ENCODE data around the gene SH3RF3.

SH3RF3 gene

GRCh38 chr2:109207176-109207575 lies 78.2 kb downstream of the SH3RF3 start:
- no peak for DNase-seq
- TF ChIP-seq POLR2A (IDR thresholded peaks at IDR 0.05; ENCODE audit: low read length) (no peak), GATA1 (IDR thresholded peaks at IDR 0.05; ENCODE audit: low read depth, low read length) (no peak)

DNA sequence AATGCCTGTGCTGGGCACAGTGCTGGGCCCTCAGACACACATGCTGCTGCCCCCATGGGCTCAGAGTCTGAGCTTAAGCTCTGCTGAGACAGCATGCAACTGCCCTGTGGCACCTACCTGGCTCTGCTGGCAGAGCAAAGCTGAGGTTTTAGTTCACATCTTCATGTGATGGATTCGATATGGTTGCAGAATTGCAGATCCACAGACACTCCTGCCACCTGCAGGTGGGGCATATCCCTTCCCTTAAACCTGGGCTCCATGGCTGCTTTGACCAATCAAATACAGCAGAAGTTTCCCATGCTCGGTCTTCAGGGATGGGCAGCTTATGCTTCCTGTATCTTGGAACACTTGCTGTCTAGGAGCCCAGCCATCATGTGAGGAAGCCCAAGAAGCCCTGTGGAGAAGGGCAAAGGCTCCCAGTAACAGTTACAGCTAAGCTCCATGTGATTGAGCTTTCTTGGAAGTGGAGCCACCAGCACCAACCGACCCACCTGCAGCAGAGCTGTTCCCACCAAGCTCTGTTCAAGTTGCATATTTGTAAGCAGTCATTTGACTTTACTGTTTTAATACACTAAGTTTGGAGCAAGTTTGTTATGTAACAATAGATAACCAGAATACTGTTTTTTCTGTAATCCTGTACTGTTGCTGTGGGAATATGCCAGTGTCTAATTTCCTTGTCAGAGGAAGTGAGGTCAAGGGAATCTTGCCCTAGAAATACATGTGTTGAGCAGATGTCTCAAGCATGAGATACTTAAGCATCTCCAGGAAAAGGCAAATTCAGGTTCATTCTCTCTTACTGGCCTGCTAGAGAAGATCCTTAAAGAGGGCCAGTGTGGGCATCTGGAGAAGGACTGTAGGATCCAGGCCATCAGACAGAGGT lies 79.3 kb downstream of the SH3RF3 start:
- TF ChIP-seq GATA1 (IDR thresholded peaks at IDR 0.05; ENCODE audit: low read depth, low read length) (no peak), POLR2A (IDR thresholded peaks at IDR 0.05; ENCODE audit: low read length) (no peak)
- no peak for DNase-seq

DNA sequence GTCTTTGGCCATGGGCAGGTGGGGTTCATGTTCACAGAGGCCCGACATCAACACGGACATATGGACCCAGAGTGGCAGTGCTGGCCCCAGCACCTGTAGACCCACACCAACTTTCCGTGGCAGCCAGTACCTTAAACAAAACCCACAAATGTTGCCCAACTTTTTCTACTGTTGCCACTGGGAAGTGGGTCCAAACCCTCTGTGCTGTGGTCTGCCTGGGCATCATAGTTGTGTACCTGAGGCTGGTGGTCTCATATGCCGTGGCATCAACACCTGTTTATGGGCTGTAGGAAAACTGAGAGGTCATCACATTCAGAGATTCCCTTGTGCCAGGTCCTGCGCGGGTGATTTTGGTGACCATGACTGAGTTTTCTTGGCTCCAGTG lies 79.9 kb downstream of the SH3RF3 start:
- TF ChIP-seq GATA1 (IDR thresholded peaks at IDR 0.05; ENCODE audit: low read depth, low read length) (no peak), POLR2A (IDR thresholded peaks at IDR 0.05; ENCODE audit: low read length) (no peak)
- no peak for DNase-seq

DNA sequence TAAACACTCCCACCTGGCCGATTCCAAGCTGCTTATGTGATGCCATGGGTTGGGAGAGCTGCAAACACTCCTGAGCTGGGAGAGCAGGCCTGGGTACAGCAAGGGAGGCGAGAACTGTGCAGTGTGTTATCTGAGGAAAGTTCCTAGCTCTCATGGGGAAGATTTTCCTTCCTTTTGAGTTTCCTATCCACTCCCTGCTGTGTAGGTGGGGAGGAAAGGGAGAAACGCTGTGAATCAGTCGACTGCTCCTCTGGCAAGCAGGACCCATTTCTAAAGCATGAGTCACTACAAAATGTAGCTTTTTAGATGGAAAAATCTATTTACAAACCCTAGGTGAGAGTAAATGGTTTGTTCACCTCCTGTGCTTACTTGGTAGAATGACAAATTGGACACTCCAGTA lies 80.4 kb downstream of the SH3RF3 start:
- DNase-seq = no peak
- TF ChIP-seq GATA1 (IDR thresholded peaks at IDR 0.05; ENCODE audit: low read depth, low read length) = no peak
- TF ChIP-seq POLR2A (IDR thresholded peaks at IDR 0.05; ENCODE audit: low read length) = no peak

GRCh38 chr2:109209941-109210340 lies 80.9 kb downstream of the SH3RF3 start:
- no peak for DNase-seq
- TF ChIP-seq GATA1 (IDR thresholded peaks at IDR 0.05; ENCODE audit: low read depth, low read length) (no peak), POLR2A (IDR thresholded peaks at IDR 0.05; ENCODE audit: low read length) (no peak)

GRCh38 chr2:109210431-109211200 lies 81.6 kb downstream of the SH3RF3 start:
- TF ChIP-seq POLR2A (IDR thresholded peaks at IDR 0.05; ENCODE audit: low read length) (no peak), GATA1 (IDR thresholded peaks at IDR 0.05; ENCODE audit: low read depth, low read length) (no peak)
- no peak for DNase-seq

GRCh38 chr2:109211315-109211714 lies 82.3 kb downstream of the SH3RF3 start:
- no peak for DNase-seq
- TF ChIP-seq GATA1 (IDR thresholded peaks at IDR 0.05; ENCODE audit: low read depth, low read length) (no peak), POLR2A (IDR thresholded peaks at IDR 0.05; ENCODE audit: low read length) (no peak)

GRCh38 chr2:109212836-109213563 lies 84.0 kb downstream of the SH3RF3 start:
- DNase-seq = no peak
- TF ChIP-seq POLR2A (IDR thresholded peaks at IDR 0.05; ENCODE audit: low read length) = no peak
- no peak for TF ChIP-seq GATA1 (IDR thresholded peaks at IDR 0.05; ENCODE audit: low read depth, low read length)

DNA sequence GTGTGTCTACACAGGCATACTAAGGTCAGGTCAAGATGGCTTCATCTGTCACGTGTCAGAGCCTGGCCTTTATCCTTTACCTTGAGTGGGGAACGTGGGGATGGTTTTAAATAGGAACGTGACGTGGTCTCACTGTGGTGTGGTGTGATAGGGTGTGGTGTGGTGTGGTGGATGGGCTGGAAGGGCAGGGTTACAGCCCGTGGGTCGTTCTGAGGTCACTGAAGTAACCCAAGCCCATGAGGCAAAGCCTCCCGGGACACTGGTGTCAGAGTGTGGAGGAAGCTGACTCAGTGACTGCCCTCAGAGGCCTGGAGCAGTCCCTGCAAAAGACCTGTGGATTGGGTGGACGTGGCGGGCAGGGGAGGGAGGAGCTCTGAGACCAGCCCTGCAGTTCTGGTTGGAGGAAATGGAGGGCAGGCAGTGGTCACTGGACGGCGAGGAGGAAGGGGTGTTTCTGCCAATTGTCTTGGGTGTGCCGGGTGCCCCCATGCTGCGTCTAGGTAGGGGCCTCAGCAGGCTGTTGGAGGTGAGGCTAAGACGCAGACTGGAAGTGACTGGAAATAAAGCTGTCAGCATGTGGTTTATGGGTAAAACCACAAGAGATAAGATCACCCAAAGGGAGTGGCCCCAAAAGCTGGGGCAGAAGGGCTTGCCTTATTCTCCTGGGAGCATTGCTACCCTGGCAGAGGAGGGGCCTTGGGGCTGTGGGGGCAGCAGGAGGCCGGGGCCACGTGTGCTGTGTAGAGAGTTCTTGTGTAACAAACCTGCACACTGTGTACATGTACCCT lies 84.8 kb downstream of the SH3RF3 start:
- no peak for TF ChIP-seq POLR2A (IDR thresholded peaks at IDR 0.05; ENCODE audit: low read length)
- no peak for TF ChIP-seq GATA1 (IDR thresholded peaks at IDR 0.05; ENCODE audit: low read depth, low read length)
- DNase-seq = peak; percentile 27 to 46

- TF ChIP-seq GATA1 (IDR thresholded peaks at IDR 0.05; ENCODE audit: low read depth, low read length) (no peak), POLR2A (IDR thresholded peaks at IDR 0.05; ENCODE audit: low read length) (no peak)
- no peak for DNase-seq
These were observed 85.8 kb downstream of the SH3RF3 start for GRCh38 chr2:109214651-109215371.

DNA sequence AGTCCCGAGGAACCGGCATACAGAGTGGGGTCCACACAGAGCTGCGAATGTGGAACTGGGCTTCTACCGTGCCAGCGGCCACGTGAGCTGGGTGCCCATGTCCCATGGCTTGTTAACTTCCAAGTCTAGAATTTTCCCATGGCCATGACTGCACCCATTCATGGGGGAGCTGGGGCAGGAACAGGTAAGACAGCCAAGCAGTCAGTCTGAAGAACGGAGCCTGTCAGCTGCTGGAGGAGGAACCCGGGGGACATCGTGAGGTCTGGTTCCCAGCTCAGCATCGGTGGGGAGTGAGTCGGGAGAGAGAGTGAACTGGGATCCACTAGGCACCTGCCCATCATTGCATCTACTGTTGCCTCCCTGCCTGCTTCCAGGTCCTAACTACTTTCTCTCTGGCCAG lies 86.9 kb downstream of the SH3RF3 start:
- DNase-seq = no peak
- no peak for TF ChIP-seq GATA1 (IDR thresholded peaks at IDR 0.05; ENCODE audit: low read depth, low read length)
- TF ChIP-seq POLR2A (IDR thresholded peaks at IDR 0.05; ENCODE audit: low read length) = no peak

DNA sequence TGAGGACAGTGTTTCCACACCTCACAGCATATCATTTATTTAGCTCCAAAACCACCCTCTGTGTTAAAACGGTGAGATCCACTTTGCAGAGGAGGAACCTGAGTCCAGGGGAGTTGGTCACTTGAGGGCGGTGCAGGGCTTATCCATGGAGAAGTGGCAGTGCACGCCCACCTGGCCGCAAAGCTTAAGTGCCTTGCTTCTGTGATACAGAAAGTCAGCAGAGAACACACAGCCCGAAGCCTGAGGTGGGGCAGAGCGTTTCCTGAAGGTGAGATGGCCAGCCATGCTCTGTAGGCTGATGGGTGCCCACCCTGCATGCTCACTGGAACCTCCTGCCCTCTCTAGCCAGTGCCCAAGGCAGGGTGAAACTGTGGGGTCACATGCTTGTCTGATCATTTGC lies 87.3 kb downstream of the SH3RF3 start:
- TF ChIP-seq POLR2A (IDR thresholded peaks at IDR 0.05; ENCODE audit: low read length) (no peak), GATA1 (IDR thresholded peaks at IDR 0.05; ENCODE audit: low read depth, low read length) (no peak)
- no peak for DNase-seq
